GM10266 (cell line): ENCODE measurements around the gene LIN28A.

Experiments used
- DNase-seq: peaks from one replicate; pipeline ENCODE4 v3.0.0; 2012; ENCODE audit errors: extremely low spot score
- TF ChIP-seq, protein P1 (sequence below): IDR thresholded peaks from 2 replicates; pipeline ENCODE4 v1.5.1; 2012; ENCODE audit warnings: mild to moderate bottlenecking, low read depth; ENCODE audit not compliant: control insufficient read depth, insufficient read depth; ENCODE audit errors: missing control alignments

Gene LIN28A

GRCh38 chr1:26469558-26469957 is 58.9 kb downstream of the LIN28A start:
- no peak for DNase-seq
- TF ChIP-seq, protein P1, sequence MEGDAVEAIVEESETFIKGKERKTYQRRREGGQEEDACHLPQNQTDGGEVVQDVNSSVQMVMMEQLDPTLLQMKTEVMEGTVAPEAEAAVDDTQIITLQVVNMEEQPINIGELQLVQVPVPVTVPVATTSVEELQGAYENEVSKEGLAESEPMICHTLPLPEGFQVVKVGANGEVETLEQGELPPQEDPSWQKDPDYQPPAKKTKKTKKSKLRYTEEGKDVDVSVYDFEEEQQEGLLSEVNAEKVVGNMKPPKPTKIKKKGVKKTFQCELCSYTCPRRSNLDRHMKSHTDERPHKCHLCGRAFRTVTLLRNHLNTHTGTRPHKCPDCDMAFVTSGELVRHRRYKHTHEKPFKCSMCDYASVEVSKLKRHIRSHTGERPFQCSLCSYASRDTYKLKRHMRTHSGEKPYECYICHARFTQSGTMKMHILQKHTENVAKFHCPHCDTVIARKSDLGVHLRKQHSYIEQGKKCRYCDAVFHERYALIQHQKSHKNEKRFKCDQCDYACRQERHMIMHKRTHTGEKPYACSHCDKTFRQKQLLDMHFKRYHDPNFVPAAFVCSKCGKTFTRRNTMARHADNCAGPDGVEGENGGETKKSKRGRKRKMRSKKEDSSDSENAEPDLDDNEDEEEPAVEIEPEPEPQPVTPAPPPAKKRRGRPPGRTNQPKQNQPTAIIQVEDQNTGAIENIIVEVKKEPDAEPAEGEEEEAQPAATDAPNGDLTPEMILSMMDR, result no peak

- DNase-seq, result no peak
- TF ChIP-seq, protein P1, result no peak
Measured at GRCh38 chr1:26470878-26471497, 60.4 kb downstream of the LIN28A start.

- peak; percentile 41 for DNase-seq
- TF ChIP-seq, protein P1, result peak; percentile 6
Measured at GRCh38 chr1:26471498-26472319, 61.1 kb downstream of the LIN28A start.

GRCh38 chr1:26472320-26472900 is 61.8 kb downstream of the LIN28A start, which contains the start of gene HMGN2:
Gene HMGN2 (plus strand): TSS chr1:26472440. CDS start chr1:26472613, 173 bp downstream.
- DNase-seq, result peak; percentile 89
- TF ChIP-seq, protein P1, result no peak

- DNase-seq, result peak; percentile 98
- TF ChIP-seq, protein P1, result no peak
Measured at GRCh38 chr1:26472901-26473845, 62.6 kb downstream of the LIN28A start.

DNA sequence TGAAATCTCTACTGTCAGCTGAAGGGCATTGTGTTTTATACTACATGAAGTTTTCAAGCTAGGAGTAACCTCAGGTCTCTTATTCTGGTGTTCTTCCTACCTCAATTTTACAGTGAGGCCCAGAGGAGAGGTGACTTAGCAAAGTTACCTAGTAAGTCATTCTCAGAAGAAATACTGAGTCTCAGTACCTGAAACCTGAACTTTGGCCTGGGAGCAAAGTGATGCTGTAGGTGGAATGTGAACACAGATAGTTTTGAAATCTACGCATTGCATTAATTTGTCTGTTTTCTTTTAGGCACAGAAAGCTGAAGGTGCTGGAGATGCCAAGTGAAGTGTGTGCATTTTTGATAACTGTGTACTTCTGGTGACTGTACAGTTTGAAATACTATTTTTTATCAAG is 64.2 kb downstream of the LIN28A start:
- DNase-seq, result no peak
- TF ChIP-seq, protein P1, result no peak
